ENCODE data around the gene CADM1. TPM values are rescaled to one million over a fixed set of nuclear protein-coding genes. Genes with fewer than 3 reads are reported as not detected.

The CADM1 gene
- total RNA-seq, 1 experiment from 2014 or later = 12.9 TPM

DNA sequence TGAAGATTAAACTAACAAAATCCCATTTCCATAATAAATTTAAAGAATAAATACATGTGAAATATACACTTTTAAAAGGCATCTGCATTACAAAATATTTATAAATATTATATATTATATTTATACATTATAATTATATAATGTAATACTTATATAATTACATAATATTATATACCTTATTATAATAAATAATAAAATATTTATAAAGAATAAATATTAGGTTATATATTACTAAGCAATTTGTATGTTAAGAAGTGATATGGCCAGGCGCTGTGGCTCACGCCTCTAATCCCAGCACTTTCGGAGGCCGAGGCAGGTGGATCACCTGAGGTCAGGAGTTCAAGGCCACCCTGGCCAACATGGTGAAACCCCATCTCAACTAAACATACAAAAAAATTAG, 97.8 kb downstream of the CADM1 start:
- Histone ChIP-seq H3K4me1 (ENCODE audit: insufficient read depth, low read length, poor library complexity, severe bottlenecking) (no peaks in the 10 kb centered on the region), H3K4me3 (ENCODE audit: low read depth, low read length, poor library complexity, severe bottlenecking) (no peak overlapping the region), H3K9me3 (ENCODE audit: low read depth, low read length, poor library complexity, severe bottlenecking) (no peaks in the 10 kb centered on the region), H3K27me3 (replicated peaks; ENCODE audit: insufficient read depth, low read depth, low read length, poor library complexity) (no peaks in the 10 kb centered on the region), H3K27ac (ENCODE audit: low read depth, low read length, poor library complexity, severe bottlenecking) (no peak overlapping the region), H3K36me3 (ENCODE audit: insufficient read depth, low read length, poor library complexity, severe bottlenecking) (no peaks in the 10 kb centered on the region)
- intact Hi-C loops (cut with micrococcal nuclease; ENCODE audit: unreplicated experiment) = no loop called here
- POLR2A ChIA-PET (ENCODE audit: low non-redundant PET) = no interaction called here
- no TSS peak for BruUV-seq (replicated peaks)
- CTCF ChIA-PET = no interaction called here
- no peak for TF ChIP-seq EZH2 (IDR thresholded peaks at IDR 0.05; ENCODE audit: borderline replicate concordance, low read depth, low read length, poor library complexity, severe bottlenecking)
- TF ChIP-seq, protein P1, sequence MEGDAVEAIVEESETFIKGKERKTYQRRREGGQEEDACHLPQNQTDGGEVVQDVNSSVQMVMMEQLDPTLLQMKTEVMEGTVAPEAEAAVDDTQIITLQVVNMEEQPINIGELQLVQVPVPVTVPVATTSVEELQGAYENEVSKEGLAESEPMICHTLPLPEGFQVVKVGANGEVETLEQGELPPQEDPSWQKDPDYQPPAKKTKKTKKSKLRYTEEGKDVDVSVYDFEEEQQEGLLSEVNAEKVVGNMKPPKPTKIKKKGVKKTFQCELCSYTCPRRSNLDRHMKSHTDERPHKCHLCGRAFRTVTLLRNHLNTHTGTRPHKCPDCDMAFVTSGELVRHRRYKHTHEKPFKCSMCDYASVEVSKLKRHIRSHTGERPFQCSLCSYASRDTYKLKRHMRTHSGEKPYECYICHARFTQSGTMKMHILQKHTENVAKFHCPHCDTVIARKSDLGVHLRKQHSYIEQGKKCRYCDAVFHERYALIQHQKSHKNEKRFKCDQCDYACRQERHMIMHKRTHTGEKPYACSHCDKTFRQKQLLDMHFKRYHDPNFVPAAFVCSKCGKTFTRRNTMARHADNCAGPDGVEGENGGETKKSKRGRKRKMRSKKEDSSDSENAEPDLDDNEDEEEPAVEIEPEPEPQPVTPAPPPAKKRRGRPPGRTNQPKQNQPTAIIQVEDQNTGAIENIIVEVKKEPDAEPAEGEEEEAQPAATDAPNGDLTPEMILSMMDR (conservative IDR thresholded peaks at IDR 0.05; ENCODE audit: low read depth, low read length) = no peak
- no peak for DNase-seq (ENCODE audit: low spot score)

DNA sequence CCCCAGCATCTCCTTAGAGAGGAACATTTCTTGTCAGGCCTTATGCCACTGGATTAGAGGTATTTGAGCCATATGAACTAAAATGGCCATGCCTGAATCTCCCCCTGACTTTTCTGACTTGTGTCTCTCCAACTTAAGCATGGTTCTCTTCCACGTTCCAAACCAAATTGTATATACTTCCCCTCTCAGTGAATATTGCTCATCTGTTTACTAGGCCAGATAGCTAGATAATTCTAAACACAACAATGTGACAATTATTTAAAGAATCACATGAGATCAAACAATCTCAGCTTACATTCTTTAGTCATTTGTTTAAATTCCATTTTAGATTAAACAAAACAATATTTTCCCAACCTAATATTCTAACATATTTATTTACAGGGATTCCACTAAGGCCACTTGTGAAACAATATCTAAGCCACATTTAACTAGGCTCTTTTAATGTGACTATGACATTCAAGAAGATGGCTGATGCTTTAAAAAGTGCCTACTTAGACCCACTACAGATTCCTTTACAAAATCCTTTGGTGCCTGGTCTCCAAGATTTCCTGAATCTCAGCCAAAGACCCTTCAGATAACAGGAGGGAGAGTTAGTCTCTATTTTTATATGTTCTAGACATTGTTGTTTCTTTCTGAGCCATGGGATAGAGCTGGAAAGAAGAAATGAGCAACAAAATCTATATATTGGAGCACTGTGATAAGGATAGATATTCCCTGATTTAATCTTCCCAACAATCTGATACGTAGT, 105.7 kb downstream of the CADM1 start:
- no TSS peak for BruUV-seq (replicated peaks)
- DNase-seq (ENCODE audit: low spot score) = no peak
- POLR2A ChIA-PET (ENCODE audit: low non-redundant PET) = no interaction called here

DNA sequence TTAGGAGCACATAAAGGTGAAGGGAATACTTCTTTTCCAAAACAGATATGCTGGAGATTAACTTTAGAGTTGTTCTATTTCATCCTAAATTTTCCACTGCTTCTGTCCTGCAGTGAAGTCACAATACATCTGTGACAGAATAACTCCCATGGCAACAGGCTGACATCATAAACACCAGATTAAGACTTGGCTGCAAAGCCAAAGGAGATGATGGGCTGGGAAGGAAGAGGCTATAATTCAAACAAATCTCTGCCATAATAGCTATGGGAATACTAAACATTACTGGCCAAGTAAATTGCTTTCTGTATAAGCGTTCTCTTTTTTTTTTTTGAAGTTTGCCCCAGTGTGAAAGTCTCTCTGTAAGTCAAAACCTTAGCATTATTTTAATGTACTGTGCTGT, 107.7 kb downstream of the CADM1 start:
- no peak overlapping the region for H3K27ac ChIP-seq (ENCODE audit: low read depth, low read length, poor library complexity, severe bottlenecking)
- POLR2A ChIA-PET (ENCODE audit: low non-redundant PET) = no interaction called here
- no peaks in the 10 kb centered on the region for H3K36me3 ChIP-seq (ENCODE audit: insufficient read depth, low read length, poor library complexity, severe bottlenecking)
- no peak for DNase-seq (ENCODE audit: low spot score)
- H3K27me3 ChIP-seq (replicated peaks; ENCODE audit: insufficient read depth, low read depth, low read length, poor library complexity) = no peaks in the 10 kb centered on the region
- no peaks in the 10 kb centered on the region for H3K4me1 ChIP-seq (ENCODE audit: insufficient read depth, low read length, poor library complexity, severe bottlenecking)
- no peak for TF ChIP-seq EZH2 (IDR thresholded peaks at IDR 0.05; ENCODE audit: borderline replicate concordance, low read depth, low read length, poor library complexity, severe bottlenecking)
- TF ChIP-seq, protein P1 (conservative IDR thresholded peaks at IDR 0.05; ENCODE audit: low read depth, low read length) = no peak
- BruUV-seq (replicated peaks) = no TSS peak
- no peak overlapping the region for H3K4me3 ChIP-seq (ENCODE audit: low read depth, low read length, poor library complexity, severe bottlenecking)
- no peaks in the 10 kb centered on the region for H3K9me3 ChIP-seq (ENCODE audit: low read depth, low read length, poor library complexity, severe bottlenecking)
- intact Hi-C loops (cut with micrococcal nuclease; ENCODE audit: unreplicated experiment) = no loop called here
- CTCF ChIA-PET = no interaction called here

More for the DNA sequence above, 105.7 kb downstream of the CADM1 start:
- Histone ChIP-seq H3K27ac (ENCODE audit: low read depth, low read length, poor library complexity, severe bottlenecking) (no peak overlapping the region), H3K36me3 (ENCODE audit: insufficient read depth, low read length, poor library complexity, severe bottlenecking) (no peaks in the 10 kb centered on the region), H3K4me1 (ENCODE audit: insufficient read depth, low read length, poor library complexity, severe bottlenecking) (no peaks in the 10 kb centered on the region), H3K9me3 (ENCODE audit: low read depth, low read length, poor library complexity, severe bottlenecking) (no peaks in the 10 kb centered on the region), H3K27me3 (replicated peaks; ENCODE audit: insufficient read depth, low read depth, low read length, poor library complexity) (no peaks in the 10 kb centered on the region), H3K4me3 (ENCODE audit: low read depth, low read length, poor library complexity, severe bottlenecking) (no peak overlapping the region)
- intact Hi-C loops (cut with micrococcal nuclease; ENCODE audit: unreplicated experiment) = no loop called here
- no peak for TF ChIP-seq EZH2 (IDR thresholded peaks at IDR 0.05; ENCODE audit: borderline replicate concordance, low read depth, low read length, poor library complexity, severe bottlenecking)
- TF ChIP-seq, protein P1 (conservative IDR thresholded peaks at IDR 0.05; ENCODE audit: low read depth, low read length) = no peak
- CTCF ChIA-PET = no interaction called here
